Prostate gland (tissue), 2 donors: ENCODE results near the gene TAF6L. TPM values are rescaled to one million over a fixed set of nuclear protein-coding genes. Genes with fewer than 3 reads are reported as not detected.

ENCODE experiments used
- DNase-seq: peaks from one replicate; pipeline ENCODE4 v3.0.0-alpha.2; 2019; ENCODE audit warnings: low spot score
- H3K27ac ChIP-seq, 2 donors: fragments of 200-600 bp; sonication (generic); 2 replicates each; pipeline ENCODE4 v1.5.1; 2017 to 2019
- H3K27me3 ChIP-seq: fragments of 200-600 bp; sonication (generic); replicated peaks from 2 replicates; pipeline ENCODE4 v1.5.1; 2019; ENCODE audit not compliant: insufficient read depth
- H3K36me3 ChIP-seq, 2 donors: fragments of 200-600 bp; sonication (generic); 1 replicate in 1 of 2; 2 replicates in 1 of 2; pipeline versions ENCODE4 v1.5.1 to v1.8.1; 2017 to 2019
- H3K4me1 ChIP-seq: fragments of 200-600 bp; sonication (generic); replicated peaks from 2 replicates; pipeline ENCODE4 v1.5.1; 2019
- H3K4me3 ChIP-seq, 2 donors: fragments of 200-600 bp; sonication (generic); 2 replicates each; pipeline ENCODE4 v1.5.1; 2017 to 2019
- H3K9me3 ChIP-seq: fragments of 200-600 bp; sonication (generic); 2 replicates; pipeline ENCODE4 v1.5.1; 2017
- CTCF ChIP-seq, 4 experiments: fragments of 200-600 bp in 2 of 4; fragments of 450-650 bp in 2 of 4; sonication (generic) in 2 of 4; IDR thresholded peaks; 1 replicate in 3 of 4; 2 replicates in 1 of 4; pipeline ENCODE4 v1.5.1; 2016 to 2019; ENCODE audit warnings: antibody characterized with exemption in 4 of 4, mild to moderate bottlenecking in 2 of 4, moderate library complexity in 2 of 4
- POLR2A ChIP-seq: fragments of 450-650 bp; IDR thresholded peaks from one replicate; pipeline ENCODE4 v1.6.1; 2016; ENCODE audit warnings: antibody characterized with exemption, mild to moderate bottlenecking
- POLR2AphosphoS5 ChIP-seq: sonication (generic); formaldehyde crosslinking; IDR thresholded peaks from one replicate; pipeline ENCODE4 v1.6.1; 2017; ENCODE audit warnings: antibody characterized with exemption
- WGBS: methylation state at CpG from one replicate; pipeline ENCODE4 v1.1.5; 2018; 5-methylcytosine and 5-hydroxymethylcytosine counted together
- intact Hi-C: fragments of 100-400 bp; cut with DNase I; formaldehyde crosslinking; loops from one replicate; pipeline ENCODE4 v1.14.2; 2022
- total RNA-seq, 2 donors: library from RNA; depleted of rRNA; stranded (reverse); fragments of >200 nt; gene quantifications; one replicate each; pipeline ENCODE4 v1.1.0, GENCODE V29; 2016

TAF6L gene
- total RNA-seq, 2 donors from 2014 or later: 22.2 to 36.2 TPM

GRCh38 chr11:62792202-62792575 is 21.0 kb downstream of the TAF6L start:
- H3K4me3 ChIP-seq: peak overlapping the region in 1 of 2 donors; percentile 69
- no peaks in the 10 kb centered on the region for H3K9me3 ChIP-seq
- H3K4me1 ChIP-seq: peaks cover 18% of the 10 kb centered on the region
- TF ChIP-seq POLR2A (no peak), CTCF (IDR thresholded peaks at IDR 0.05) (no peak), POLR2AphosphoS5 (no peak)
- H3K27ac ChIP-seq: peak overlapping the region; percentile 71 to 74
- intact Hi-C loops: no loop called here
- WGBS: 18% methylated on average over 11 of the region's 11 CpGs
- no peaks in the 10 kb centered on the region for H3K27me3 ChIP-seq
- no peak for DNase-seq
- H3K36me3 ChIP-seq: peaks cover 15 to 29% of the 10 kb centered on the region in 2 donors

GRCh38 chr11:62794201-62794775 is 23.1 kb downstream of the TAF6L start:
- Histone ChIP-seq H3K9me3 (no peaks in the 10 kb centered on the region), H3K27me3 (no peaks in the 10 kb centered on the region), H3K27ac (no peak overlapping the region), H3K36me3 (peaks cover 18 to 42% of the 10 kb centered on the region in 2 donors), H3K4me1 (peaks cover 11% of the 10 kb centered on the region), H3K4me3 (no peak overlapping the region)
- TF ChIP-seq POLR2AphosphoS5 (no peak), CTCF (IDR thresholded peaks at IDR 0.05) (no peak), POLR2A (no peak)
- DNase-seq: no peak
- WGBS: 91% methylated on average over 8 of the region's 8 CpGs
- intact Hi-C loops: no loop called here

- no peak overlapping the region for H3K27ac ChIP-seq
- intact Hi-C loops: no loop called here
- peaks cover 6% of the 10 kb centered on the region for H3K4me1 ChIP-seq
- H3K27me3 ChIP-seq: no peaks in the 10 kb centered on the region
- no peaks in the 10 kb centered on the region for H3K9me3 ChIP-seq
- DNase-seq: no peak
- TF ChIP-seq POLR2AphosphoS5 (no peak), CTCF (IDR thresholded peaks at IDR 0.05) (no peak), POLR2A (no peak)
- H3K36me3 ChIP-seq: peaks cover 19 to 54% of the 10 kb centered on the region in 2 donors
- 73% methylated on average over 7 of the region's 7 CpGs for WGBS
- no peak overlapping the region for H3K4me3 ChIP-seq
Measured at GRCh38 chr11:62796281-62796680, 25.1 kb downstream of the TAF6L start.

GRCh38 chr11:62799486-62799885 is 28.3 kb downstream of the TAF6L start:
- 91% methylated on average over 10 of the region's 10 CpGs for WGBS
- TF ChIP-seq CTCF (IDR thresholded peaks at IDR 0.05): no peak
- Histone ChIP-seq H3K27ac (no peak overlapping the region), H3K27me3 (no peaks in the 10 kb centered on the region), H3K4me1 (peaks cover 5% of the 10 kb centered on the region), H3K36me3 (peaks cover 19 to 61% of the 10 kb centered on the region in 2 donors), H3K9me3 (no peaks in the 10 kb centered on the region), H3K4me3 (no peak overlapping the region)
- no peak for DNase-seq
- intact Hi-C loops: no loop called here

GRCh38 chr11:62801071-62801470 is 29.9 kb downstream of the TAF6L start:
- peaks cover 14 to 50% of the 10 kb centered on the region in 2 donors for H3K36me3 ChIP-seq

More at GRCh38 chr11:62801071-62801470, 29.9 kb downstream of the TAF6L start:
- no peak overlapping the region for H3K27ac ChIP-seq
- no peak overlapping the region for H3K4me3 ChIP-seq
- peaks cover 5% of the 10 kb centered on the region for H3K4me1 ChIP-seq
- intact Hi-C loops: no loop called here
- 90% methylated on average over 4 of the region's 4 CpGs for WGBS
- H3K9me3 ChIP-seq: no peaks in the 10 kb centered on the region
- TF ChIP-seq POLR2A (no peak), POLR2AphosphoS5 (no peak), CTCF (IDR thresholded peaks at IDR 0.05) (no peak)
- H3K27me3 ChIP-seq: no peaks in the 10 kb centered on the region
- DNase-seq: no peak
